Peyer's patch (tissue), 4 donors: ENCODE measurements around the gene KIF4B.

Source experiments
- CTCF ChIP-seq, 6 experiments: fragments of 450-650 bp in 4 of 6; fragments of 200-600 bp in 2 of 6; sonication (generic) in 1 of 6; IDR thresholded peaks; one replicate each; pipeline ENCODE4 v1.5.1; 2017 to 2019; ENCODE audit warnings: antibody characterized with exemption in 6 of 6, mild to moderate bottlenecking in 3 of 6, moderate library complexity in 1 of 6
- POLR2A ChIP-seq, 2 donors: fragments of 450-650 bp; IDR thresholded peaks; one replicate each; pipeline ENCODE4 v1.5.1; 2017; ENCODE audit warnings: antibody characterized with exemption in 2 of 2, mild to moderate bottlenecking in 2 of 2, moderate library complexity in 2 of 2

- TF ChIP-seq POLR2A (IDR thresholded peaks at IDR 0.05) (no peak), CTCF (IDR thresholded peaks at IDR 0.05) (no peak)
Measured at GRCh38 chr5:154971501-154971900, 42.1 kb upstream of the KIF4B start.
